Adrenal gland (tissue), 12 donors: Measurements from ENCODE around the gene MACROD2. TPM values are rescaled to one million over a fixed set of nuclear protein-coding genes. Genes with fewer than 3 reads are reported as not detected.
A peak's percentile ranks its signal among the peaks of the same experiment; 100 is the strongest.

Experiments
- DNase-seq, 7 donors: peaks; one replicate each; pipeline ENCODE4 v3.0.0-alpha.2; 2019 to 2020
- H3K27ac ChIP-seq, 5 donors: fragments of 200-600 bp; sonication (generic) in 4 of 5; 1 replicate in 3 of 5; 2 replicates in 2 of 5; pipeline versions ENCODE4 v1.5.1 to v1.8.0; 2016 to 2020; ENCODE audit warnings: mild to moderate bottlenecking in 1 of 5
- H3K27me3 ChIP-seq: fragments of 200-600 bp; 2 replicates; pipeline ENCODE4 v1.8.0; 2021
- H3K36me3 ChIP-seq, 2 donors: fragments of 200-600 bp; replicated peaks in 1 of 2; 1 replicate in 1 of 2; 2 replicates in 1 of 2; pipeline versions ENCODE4 v1.5.1 to v1.8.0; 2018 to 2022
- H3K4me1 ChIP-seq, 2 donors: fragments of 200-600 bp; replicated peaks in 1 of 2; 1 replicate in 1 of 2; 2 replicates in 1 of 2; pipeline versions ENCODE4 v1.5.1 to v1.8.0; 2018 to 2021
- H3K4me3 ChIP-seq, 4 donors: fragments of 200-600 bp; sonication (generic) in 3 of 4; one replicate each; pipeline ENCODE4 v1.5.1; 2016 to 2018
- H3K9me3 ChIP-seq, 3 donors: fragments of 200-600 bp; sonication (generic) in 1 of 3; replicated peaks in 1 of 3; 1 replicate in 2 of 3; 2 replicates in 1 of 3; pipeline versions ENCODE4 v1.5.1 to v1.8.0; 2016 to 2021
- CTCF ChIP-seq, 6 experiments: fragments of 450-650 bp in 4 of 6; fragments of 200-600 bp in 2 of 6; sonication (generic) in 1 of 6; IDR thresholded peaks; 1 replicate in 5 of 6; 2 replicates in 1 of 6; pipeline versions ENCODE4 v1.5.1 to v1.8.0; 2016 to 2021; ENCODE audit warnings: antibody characterized with exemption in 6 of 6, mild to moderate bottlenecking in 2 of 6, moderate library complexity in 1 of 6
- POLR2A ChIP-seq, 2 donors: fragments of 450-650 bp; IDR thresholded peaks; one replicate each; pipeline ENCODE4 v1.6.1; 2017; ENCODE audit warnings: antibody characterized with exemption in 2 of 2, mild to moderate bottlenecking in 2 of 2, moderate library complexity in 1 of 2
- whole genome bisulfite sequencing, 4 donors: extraction: QIAGEN DNeasy Blood & Tissue Kit in 2 of 4; methylation state at CpG; one replicate each; pipeline versions ENCODE4 v1.1.5 to v1.1.7; 2013 to 2017; 5-methylcytosine and 5-hydroxymethylcytosine counted together
- intact Hi-C, 2 donors: fragments of 100-400 bp; cut with DNase I; formaldehyde crosslinking; loops; one replicate each; pipeline versions ENCODE4 v1.14.1 to v1.15.0; 2022 to 2023
- polyA plus RNA-seq, 3 donors: library from polyadenylated mRNA; stranded (reverse); fragments of 200-250 nt in 2 of 3; fragments of 350-450 nt in 1 of 3; fragmentation: Illumina TruSeq in 1 of 3; extraction: RNeasy Lipid Tissue Mini Kit (QIAGEN cat#74804) in 1 of 3; gene quantifications; one replicate each; pipeline ENCODE4 v1.2.3, GENCODE V29; 2013 to 2014
- total RNA-seq, 9 donors: library from RNA; depleted of rRNA in 4 of 9; stranded (reverse); fragments of >200 nt in 4 of 9; fragments of 120-200 nt in 1 of 9; fragmentation: NEBNext Ultra II Directional in 1 of 9; extraction: Animal tissue kit (Norgen Biotek cat#: 25700) in 1 of 9; gene quantifications; one replicate each; pipeline versions ENCODE4 v1.1.0 to v1.2.4, GENCODE V29; 2013 to 2023
- donor health status: healthy with polysubstance abuse.
- donor health status: Bipolar disorder and iron deficiency.
- donor health status: DM: yes; HTN: yes; CAD: no.
- donor health status: DM: no; HTN: no; CAD: no.
- donor health status: DM: no; HTN: no; CAD: no.
- donor health status: DM: yes; HTN: yes; CAD: no.

MACROD2 gene
- total and polyA plus RNA-seq, 12 donors: 1.1 to 21.2 (median 6.4) TPM

- no peak for TF ChIP-seq CTCF (IDR thresholded peaks at IDR 0.05)
- TF ChIP-seq POLR2A (IDR thresholded peaks at IDR 0.05): no peak
- no peaks in the 10 kb centered on the region for H3K9me3 ChIP-seq
- H3K27me3 ChIP-seq: no peaks in the 10 kb centered on the region
- no peaks in the 10 kb centered on the region for H3K36me3 ChIP-seq
- no peak overlapping the region for H3K27ac ChIP-seq
- H3K4me3 ChIP-seq: no peak overlapping the region
- H3K4me1 ChIP-seq: no peaks in the 10 kb centered on the region
- peak in 1 of 7 donors; percentile 1 for DNase-seq
- intact Hi-C loops: no loop called here
- 76 to 87% (median 81%) methylated on average over 3 of the region's 3 CpGs for WGBS, 4 donors
Measured at GRCh38 chr20:15342991-15343523, 1347.7 kb downstream of the MACROD2 start.

- WGBS, 4 donors: 74 to 98% (median 95%) methylated on average over 2 of the region's 2 CpGs
- no peaks in the 10 kb centered on the region for H3K9me3 ChIP-seq
- intact Hi-C loops: no loop called here
- H3K36me3 ChIP-seq: no peaks in the 10 kb centered on the region
- no peak overlapping the region for H3K27ac ChIP-seq
- no peak for DNase-seq
- no peaks in the 10 kb centered on the region for H3K4me1 ChIP-seq
- no peak overlapping the region for H3K4me3 ChIP-seq
- H3K27me3 ChIP-seq: no peaks in the 10 kb centered on the region
- TF ChIP-seq CTCF (IDR thresholded peaks at IDR 0.05) (no peak), POLR2A (IDR thresholded peaks at IDR 0.05) (no peak)
Measured at GRCh38 chr20:15345287-15345686, 1350.0 kb downstream of the MACROD2 start.

GRCh38 chr20:15346657-15347280 is 1351.5 kb downstream of the MACROD2 start:
- intact Hi-C loops: no loop called here
- TF ChIP-seq CTCF (IDR thresholded peaks at IDR 0.05): no peak
- no peak for TF ChIP-seq POLR2A (IDR thresholded peaks at IDR 0.05)
- Histone ChIP-seq H3K4me3 (no peak overlapping the region), H3K4me1 (no peaks in the 10 kb centered on the region), H3K36me3 (no peaks in the 10 kb centered on the region), H3K27ac (no peak overlapping the region), H3K27me3 (no peaks in the 10 kb centered on the region), H3K9me3 (no peaks in the 10 kb centered on the region)
- WGBS, 4 donors: 89 to 92% (median 90%) methylated on average over 3 of the region's 3 CpGs
- DNase-seq: no peak

- Histone ChIP-seq H3K27me3 (no peaks in the 10 kb centered on the region), H3K4me1 (no peaks in the 10 kb centered on the region), H3K4me3 (no peak overlapping the region), H3K9me3 (no peaks in the 10 kb centered on the region), H3K27ac (no peak overlapping the region), H3K36me3 (no peaks in the 10 kb centered on the region)
- 70 to 81% (median 73%) methylated on average over 2 of the region's 2 CpGs for WGBS, 4 donors
- intact Hi-C loops: no loop called here
- TF ChIP-seq POLR2A (IDR thresholded peaks at IDR 0.05) (no peak), CTCF (IDR thresholded peaks at IDR 0.05) (no peak)
- no peak for DNase-seq
Measured at GRCh38 chr20:15359056-15359455, 1363.7 kb downstream of the MACROD2 start.
